Peyer's patch (tissue), 4 donors: ENCODE results near the gene MCCC1.

Source experiments
- CTCF ChIP-seq, 6 experiments: fragments of 450-650 bp in 4 of 6; fragments of 200-600 bp in 2 of 6; sonication (generic) in 1 of 6; IDR thresholded peaks; one replicate each; pipeline ENCODE4 v1.5.1; 2017 to 2019; ENCODE audit warnings: antibody characterized with exemption in 6 of 6, mild to moderate bottlenecking in 3 of 6, moderate library complexity in 1 of 6
- POLR2A ChIP-seq, 2 donors: fragments of 450-650 bp; IDR thresholded peaks; one replicate each; pipeline ENCODE4 v1.5.1; 2017; ENCODE audit warnings: antibody characterized with exemption in 2 of 2, mild to moderate bottlenecking in 2 of 2, moderate library complexity in 2 of 2

GRCh38 chr3:182983876-182984275 lies 115.4 kb downstream of the MCCC1 start:
- TF ChIP-seq POLR2A (IDR thresholded peaks at IDR 0.05): no peak
- no peak for TF ChIP-seq CTCF (IDR thresholded peaks at IDR 0.05)
